WTC11 (cell line): ENCODE results near the gene GPER1. TPM values are rescaled to one million over a fixed set of nuclear protein-coding genes. Genes with fewer than 3 reads are reported as not detected.

ENCODE experiments used
- ATAC-seq: fragments of 200-7000 bp; cut with Tn5 transposase; 2 replicates; pipeline ENCODE4 v1.10.0; 2021; ENCODE audit warnings: mild to moderate bottlenecking, moderate library complexity
- CTCF ChIA-PET: fragments of 300-600 bp; sonication (Branson Sonifier 250); formaldehyde crosslinking; loops from one replicate; lab custom pipeline; 2021; ENCODE audit warnings: antibody characterized with exemption; lab: Charles Lee
- POLR2A ChIA-PET: fragments of 350-600 bp; sonication (Branson Sonifier 250); formaldehyde crosslinking; loops from one replicate; lab custom pipeline; 2021; ENCODE audit warnings: antibody characterized with exemption; lab: Charles Lee
- DNase-seq: peaks from one replicate; pipeline ENCODE4 v3.0.0; 2021; ENCODE audit warnings: low spot score
- H3K27ac Mint-ChIP-seq: 2 replicates; pipeline ENCODE4 v1.8.0; 2021; ENCODE audit warnings: mixed read lengths
- H3K27me3 Mint-ChIP-seq: 2 replicates; pipeline ENCODE4 v1.8.0; 2021; ENCODE audit warnings: low read depth, mild to moderate bottlenecking, moderate library complexity, mixed read lengths
- H3K36me3 Mint-ChIP-seq: 2 replicates; pipeline ENCODE4 v1.8.0; 2021; ENCODE audit warnings: mixed read lengths
- H3K4me1 Mint-ChIP-seq: 2 replicates; pipeline ENCODE4 v1.8.0; 2022; ENCODE audit warnings: mixed read lengths
- H3K4me3 Mint-ChIP-seq: 2 replicates; pipeline ENCODE4 v1.8.0; 2021; ENCODE audit warnings: mild to moderate bottlenecking, moderate library complexity, mixed read lengths
- H3K9me3 Mint-ChIP-seq: 2 replicates; pipeline ENCODE4 v1.8.0; 2021; ENCODE audit warnings: mixed read lengths
- CREB1 ChIP-seq: sonication (generic); formaldehyde crosslinking; IDR thresholded peaks from 2 replicates; pipeline ENCODE4 v1.8.0; 2023; ENCODE audit warnings: mild to moderate bottlenecking, missing genetic modification reagents
- CTCF ChIP-seq: fragments of 200-600 bp; IDR thresholded peaks from 2 replicates; pipeline ENCODE4 v1.8.0; 2022; ENCODE audit warnings: antibody characterized with exemption
- ELF4 ChIP-seq: sonication (generic); formaldehyde crosslinking; IDR thresholded peaks from 2 replicates; pipeline ENCODE4 v1.8.1; 2022; ENCODE audit warnings: low read depth, mild to moderate bottlenecking, moderate library complexity, missing genetic modification reagents
- ERG ChIP-seq: fragments of 250-450 bp; sonication (Bioruptor Pico); IDR thresholded peaks from 2 replicates; pipeline ENCODE4 v1.8.0; 2021; ENCODE audit warnings: mild to moderate bottlenecking
- FOXK1 ChIP-seq: sonication (generic); formaldehyde crosslinking; IDR thresholded peaks from 2 replicates; pipeline ENCODE4 v1.8.0; 2022; ENCODE audit warnings: mild to moderate bottlenecking, moderate library complexity, missing genetic modification reagents
- GABPB1 ChIP-seq: sonication (generic); formaldehyde crosslinking; IDR thresholded peaks from 2 replicates; pipeline ENCODE4 v1.8.1; 2023; ENCODE audit warnings: mild to moderate bottlenecking, missing genetic modification reagents
- NFE2L1 ChIP-seq: sonication (generic); formaldehyde crosslinking; IDR thresholded peaks from 2 replicates; pipeline ENCODE4 v1.8.1; 2023; ENCODE audit warnings: missing genetic modification reagents
- RELA ChIP-seq: sonication (generic); formaldehyde crosslinking; IDR thresholded peaks from 2 replicates; pipeline ENCODE4 v1.8.1; 2022; ENCODE audit warnings: missing genetic modification reagents, mild to moderate bottlenecking, borderline replicate concordance
- SP1 ChIP-seq: sonication (generic); formaldehyde crosslinking; conservative IDR thresholded peaks from 2 replicates; pipeline ENCODE4 v1.8.1; 2022; ENCODE audit warnings: missing genetic modification reagents
- ZBTB43 ChIP-seq: sonication (generic); formaldehyde crosslinking; IDR thresholded peaks from 2 replicates; pipeline ENCODE4 v1.8.1; 2023; ENCODE audit warnings: mild to moderate bottlenecking, missing genetic modification reagents
- ZNF232 ChIP-seq: sonication (generic); formaldehyde crosslinking; IDR thresholded peaks from 2 replicates; pipeline ENCODE4 v1.8.0; 2022; ENCODE audit warnings: mild to moderate bottlenecking, missing genetic modification reagents
- ZNF263 ChIP-seq: sonication (generic); formaldehyde crosslinking; IDR thresholded peaks from 2 replicates; pipeline ENCODE4 v1.8.1; 2022; ENCODE audit warnings: low read depth, mild to moderate bottlenecking, moderate library complexity, missing genetic modification reagents
- ZNF396 ChIP-seq: fragments of 250-450 bp; sonication (Bioruptor Pico); IDR thresholded peaks from 2 replicates; pipeline ENCODE4 v1.8.0; 2021; ENCODE audit warnings: mild to moderate bottlenecking, moderate library complexity, borderline replicate concordance
- total RNA-seq: library from RNA; stranded (reverse); gene quantifications from 3 replicates; pipeline ENCODE4 v1.2.3, GENCODE V29; 2021
- TF ChIP-seq, protein P1 (sequence below): fragments of 250-450 bp; sonication (Bioruptor Pico); IDR thresholded peaks from 2 replicates; pipeline ENCODE4 v1.9.0; 2021; ENCODE audit warnings: mild to moderate bottlenecking
- TF ChIP-seq, protein P2 (sequence below): sonication (generic); formaldehyde crosslinking; conservative IDR thresholded peaks from 2 replicates; pipeline ENCODE4 v1.8.1; 2022; ENCODE audit warnings: mild to moderate bottlenecking, missing genetic modification reagents
- TF ChIP-seq, protein P3 (sequence below): sonication (generic); formaldehyde crosslinking; IDR thresholded peaks from 2 replicates; pipeline ENCODE4 v1.8.0; 2022; ENCODE audit warnings: mild to moderate bottlenecking, missing genetic modification reagents

GPER1 gene
- total RNA-seq, 1 experiment from 2014 or later = 0.28 TPM

- no peaks in the 10 kb centered on the region for H3K27me3 Mint-ChIP-seq
- peaks cover 8% of the 10 kb centered on the region for H3K4me1 Mint-ChIP-seq
- ATAC-seq (no peak), DNase-seq (no peak)
- CTCF ChIA-PET = no interaction called here
- H3K4me3 Mint-ChIP-seq = no peak overlapping the region
- peaks cover 5% of the 10 kb centered on the region for H3K9me3 Mint-ChIP-seq
- TF ChIP-seq CREB1 (CRISPR knock-in tag) (no peak), ELF4 (CRISPR knock-in tag) (no peak), SP1 (CRISPR knock-in tag) (no peak), FOXK1 (CRISPR knock-in tag) (no peak), ZBTB43 (CRISPR knock-in tag) (no peak), NFE2L1 (no peak), ERG (CRISPR knock-in tag) (no peak), ZNF263 (CRISPR knock-in tag) (no peak), RELA (CRISPR knock-in tag) (no peak), CTCF (no peak), ZNF396 (CRISPR knock-in tag) (no peak), ZNF232 (CRISPR knock-in tag) (no peak)
- TF ChIP-seq, protein P1, sequence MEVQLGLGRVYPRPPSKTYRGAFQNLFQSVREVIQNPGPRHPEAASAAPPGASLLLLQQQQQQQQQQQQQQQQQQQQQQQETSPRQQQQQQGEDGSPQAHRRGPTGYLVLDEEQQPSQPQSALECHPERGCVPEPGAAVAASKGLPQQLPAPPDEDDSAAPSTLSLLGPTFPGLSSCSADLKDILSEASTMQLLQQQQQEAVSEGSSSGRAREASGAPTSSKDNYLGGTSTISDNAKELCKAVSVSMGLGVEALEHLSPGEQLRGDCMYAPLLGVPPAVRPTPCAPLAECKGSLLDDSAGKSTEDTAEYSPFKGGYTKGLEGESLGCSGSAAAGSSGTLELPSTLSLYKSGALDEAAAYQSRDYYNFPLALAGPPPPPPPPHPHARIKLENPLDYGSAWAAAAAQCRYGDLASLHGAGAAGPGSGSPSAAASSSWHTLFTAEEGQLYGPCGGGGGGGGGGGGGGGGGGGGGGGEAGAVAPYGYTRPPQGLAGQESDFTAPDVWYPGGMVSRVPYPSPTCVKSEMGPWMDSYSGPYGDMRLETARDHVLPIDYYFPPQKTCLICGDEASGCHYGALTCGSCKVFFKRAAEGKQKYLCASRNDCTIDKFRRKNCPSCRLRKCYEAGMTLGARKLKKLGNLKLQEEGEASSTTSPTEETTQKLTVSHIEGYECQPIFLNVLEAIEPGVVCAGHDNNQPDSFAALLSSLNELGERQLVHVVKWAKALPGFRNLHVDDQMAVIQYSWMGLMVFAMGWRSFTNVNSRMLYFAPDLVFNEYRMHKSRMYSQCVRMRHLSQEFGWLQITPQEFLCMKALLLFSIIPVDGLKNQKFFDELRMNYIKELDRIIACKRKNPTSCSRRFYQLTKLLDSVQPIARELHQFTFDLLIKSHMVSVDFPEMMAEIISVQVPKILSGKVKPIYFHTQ (CRISPR knock-in tag) = no peak
- TF ChIP-seq, protein P2, sequence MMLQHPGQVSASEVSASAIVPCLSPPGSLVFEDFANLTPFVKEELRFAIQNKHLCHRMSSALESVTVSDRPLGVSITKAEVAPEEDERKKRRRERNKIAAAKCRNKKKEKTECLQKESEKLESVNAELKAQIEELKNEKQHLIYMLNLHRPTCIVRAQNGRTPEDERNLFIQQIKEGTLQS (CRISPR knock-in tag) = no peak
- TF ChIP-seq, protein P3, sequence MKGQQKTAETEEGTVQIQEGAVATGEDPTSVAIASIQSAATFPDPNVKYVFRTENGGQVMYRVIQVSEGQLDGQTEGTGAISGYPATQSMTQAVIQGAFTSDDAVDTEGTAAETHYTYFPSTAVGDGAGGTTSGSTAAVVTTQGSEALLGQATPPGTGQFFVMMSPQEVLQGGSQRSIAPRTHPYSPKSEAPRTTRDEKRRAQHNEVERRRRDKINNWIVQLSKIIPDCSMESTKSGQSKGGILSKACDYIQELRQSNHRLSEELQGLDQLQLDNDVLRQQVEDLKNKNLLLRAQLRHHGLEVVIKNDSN (CRISPR knock-in tag) = no peak
- H3K36me3 Mint-ChIP-seq = peaks cover 29% of the 10 kb centered on the region
- no peak overlapping the region for H3K27ac Mint-ChIP-seq
- POLR2A ChIA-PET = no interaction called here
These were observed 39.1 kb downstream of the GPER1 start for GRCh38 chr7:1127001-1127400.

DNA sequence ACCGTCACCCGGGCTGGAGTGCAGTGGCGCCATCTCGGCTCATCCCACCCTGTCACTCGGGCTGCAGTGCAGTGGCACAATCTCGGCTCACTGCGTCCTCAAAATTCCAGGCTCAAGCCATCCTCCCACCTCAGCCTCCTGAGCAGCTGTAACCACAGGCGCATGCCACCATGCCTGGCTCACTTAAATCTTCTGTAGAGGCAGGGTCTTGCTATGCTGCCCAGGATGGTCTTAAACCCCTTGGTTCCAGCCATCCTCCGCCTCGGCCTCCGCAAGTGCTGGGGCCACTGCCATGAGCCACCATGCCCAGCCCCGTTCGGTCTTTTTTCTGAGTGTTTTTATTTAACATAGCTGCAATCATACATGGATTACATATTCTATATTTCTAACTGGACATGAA lies 41.5 kb downstream of the GPER1 start:
- Mint-ChIP-seq H3K36me3 (peaks cover 40% of the 10 kb centered on the region), H3K27ac (no peak overlapping the region), H3K4me1 (no peaks in the 10 kb centered on the region), H3K4me3 (no peak overlapping the region), H3K27me3 (no peaks in the 10 kb centered on the region), H3K9me3 (peaks cover 14% of the 10 kb centered on the region)
- ATAC-seq (no peak), DNase-seq (no peak)
- ChIA-PET CTCF (no interaction called here), POLR2A (no interaction called here)
- no peak for TF ChIP-seq GABPB1 (CRISPR knock-in tag)
